Loucy (cell line): ENCODE data around the gene SGPP2.

Experiments used
- H2AFZ ChIP-seq: fragments of 200-600 bp; sonication (generic); 2 replicates; pipeline ENCODE4 v1.6.0; 2016; ENCODE audit warnings: antibody characterized with exemption, mild to moderate bottlenecking, low read length, moderate library complexity
- H3F3A ChIP-seq: fragments of 200-600 bp; 2 replicates; pipeline ENCODE4 v1.6.0; 2016; ENCODE audit warnings: antibody characterized with exemption, low read depth, mild to moderate bottlenecking
- H3K27me3 ChIP-seq: fragments of 200-600 bp; sonication (generic); 2 replicates; pipeline ENCODE4 v1.6.1; 2014; ENCODE audit warnings: low read length, mild to moderate bottlenecking; ENCODE audit not compliant: insufficient read depth, poor library complexity, severe bottlenecking
- H3K36me3 ChIP-seq: fragments of 200-600 bp; sonication (generic); 2 replicates; pipeline ENCODE4 v1.6.1; 2016; ENCODE audit warnings: low read length; ENCODE audit not compliant: insufficient read depth
- H3K4me1 ChIP-seq: fragments of 200-600 bp; sonication (generic); 2 replicates; pipeline ENCODE4 v1.5.1; 2014; ENCODE audit warnings: low read length, mild to moderate bottlenecking; ENCODE audit not compliant: insufficient read depth, poor library complexity, severe bottlenecking
- H3K4me2 ChIP-seq: fragments of 200-600 bp; sonication (generic); 2 replicates; pipeline ENCODE4 v1.6.0; 2014; ENCODE audit warnings: antibody characterized with exemption, low read length, low read depth, mild to moderate bottlenecking; ENCODE audit not compliant: poor library complexity, severe bottlenecking
- H3K4me3 ChIP-seq: fragments of 200-600 bp; sonication (generic); 2 replicates; pipeline ENCODE4 v1.5.1; 2014; ENCODE audit warnings: low read length, mild to moderate bottlenecking, mixed read lengths; ENCODE audit not compliant: poor library complexity, severe bottlenecking
- H3K79me2 ChIP-seq: fragments of 200-600 bp; sonication (generic); 2 replicates; pipeline ENCODE4 v1.6.1; 2014; ENCODE audit warnings: low read length; ENCODE audit not compliant: insufficient read depth
- H3K9ac ChIP-seq: fragments of 200-600 bp; sonication (generic); 2 replicates; pipeline ENCODE4 v1.6.0; 2014; ENCODE audit warnings: mild to moderate bottlenecking, low read depth, low read length, moderate library complexity; ENCODE audit not compliant: poor library complexity, severe bottlenecking
- H3K9me2 ChIP-seq: fragments of 200-600 bp; sonication (generic); replicated peaks from 2 replicates; pipeline ENCODE4 v1.6.1; 2016; ENCODE audit warnings: low read depth, low read length, mixed read lengths
- H3K9me3 ChIP-seq: fragments of 200-600 bp; sonication (generic); 2 replicates; pipeline ENCODE4 v1.6.1; 2014; ENCODE audit warnings: mild to moderate bottlenecking, antibody characterized with exemption, low read length, low read depth; ENCODE audit not compliant: insufficient read depth
- H4K20me1 ChIP-seq: fragments of 200-600 bp; sonication (generic); 2 replicates; pipeline ENCODE4 v1.6.0; 2014; ENCODE audit warnings: antibody characterized with exemption, low read length, mild to moderate bottlenecking; ENCODE audit not compliant: insufficient read depth, poor library complexity, severe bottlenecking
- CTCF ChIP-seq: fragments of 200-600 bp; sonication (generic); conservative IDR thresholded peaks from 2 replicates; pipeline ENCODE4 v1.5.1; 2014; ENCODE audit warnings: mild to moderate bottlenecking, antibody characterized with exemption, low read length
- EZH2phosphoT487 ChIP-seq: fragments of 200-600 bp; IDR thresholded peaks from 2 replicates; pipeline ENCODE4 v1.6.1; 2018; ENCODE audit warnings: antibody characterized with exemption, mild to moderate bottlenecking, moderate library complexity, borderline replicate concordance

The SGPP2 gene

GRCh38 chr2:222523783-222524544 lies 99.6 kb downstream of the SGPP2 start:
- no peaks in the 10 kb centered on the region for H4K20me1 ChIP-seq
- H3K9ac ChIP-seq, result no peak overlapping the region
- H3K9me3 ChIP-seq, result no peaks in the 10 kb centered on the region
- no peaks in the 10 kb centered on the region for H3K4me1 ChIP-seq
- H3K4me3 ChIP-seq, result no peak overlapping the region
- no peaks in the 10 kb centered on the region for H3F3A ChIP-seq
- no peaks in the 10 kb centered on the region for H3K36me3 ChIP-seq
- H3K9me2 ChIP-seq, result no peaks in the 10 kb centered on the region
- no peak overlapping the region for H2AFZ ChIP-seq
- no peaks in the 10 kb centered on the region for H3K27me3 ChIP-seq
- no peaks in the 10 kb centered on the region for H3K79me2 ChIP-seq
- no peak overlapping the region for H3K4me2 ChIP-seq
- no peak for TF ChIP-seq EZH2phosphoT487
- TF ChIP-seq CTCF, result no peak

GRCh38 chr2:222525811-222526210 lies 101.5 kb downstream of the SGPP2 start:
- Histone ChIP-seq H3K4me2 (no peak overlapping the region), H4K20me1 (no peaks in the 10 kb centered on the region), H3K36me3 (no peaks in the 10 kb centered on the region), H3K9ac (no peak overlapping the region), H3K9me2 (no peaks in the 10 kb centered on the region), H3K9me3 (no peaks in the 10 kb centered on the region), H3K27me3 (no peaks in the 10 kb centered on the region), H3F3A (no peaks in the 10 kb centered on the region), H3K4me1 (no peaks in the 10 kb centered on the region), H3K4me3 (no peak overlapping the region), H3K79me2 (no peaks in the 10 kb centered on the region), H2AFZ (no peak overlapping the region)
- TF ChIP-seq CTCF (no peak), EZH2phosphoT487 (no peak)

- Histone ChIP-seq H3K4me1 (no peaks in the 10 kb centered on the region), H3K9me2 (no peaks in the 10 kb centered on the region), H3K4me3 (no peak overlapping the region), H3K27me3 (no peaks in the 10 kb centered on the region), H2AFZ (no peak overlapping the region), H3F3A (no peaks in the 10 kb centered on the region), H3K9ac (no peak overlapping the region), H3K9me3 (no peaks in the 10 kb centered on the region), H3K36me3 (no peaks in the 10 kb centered on the region), H3K4me2 (no peak overlapping the region), H3K79me2 (no peaks in the 10 kb centered on the region), H4K20me1 (no peaks in the 10 kb centered on the region)
- TF ChIP-seq CTCF, result no peak
- TF ChIP-seq EZH2phosphoT487, result no peak
These were observed 102.3 kb downstream of the SGPP2 start for GRCh38 chr2:222526480-222527277.
